Natural killer cell (primary cell): ENCODE results near the gene NFASC. TPM values are rescaled to one million over a fixed set of nuclear protein-coding genes. Genes with fewer than 3 reads are reported as not detected.

Experiments
- ATAC-seq, 3 donors: fragments of 150-1000 bp in 2 of 3; fragments of 200-7000 bp in 1 of 3; cut with Tn5 transposase; 1 replicate in 1 of 3; 2 replicates in 2 of 3; pipeline ENCODE4 v1.10.0; 2021; ENCODE audit warnings: mild to moderate bottlenecking in 2 of 3, moderate library complexity in 2 of 3
- DNase-seq, 2 donors: peaks; one replicate each; pipeline versions ENCODE4 v3.0.0 to v3.0.0-alpha.2; 2013 to 2021; ENCODE audit warnings: mixed read lengths in 1 of 2
- H3K27ac ChIP-seq: one replicate; pipeline ENCODE4 v1.5.1; 2013; ENCODE audit warnings: mild to moderate bottlenecking, low read length
- H3K27me3 ChIP-seq: one replicate; pipeline ENCODE4 v1.6.1; 2013; ENCODE audit warnings: low read length; ENCODE audit not compliant: control insufficient read depth, insufficient read depth
- H3K36me3 ChIP-seq: one replicate; pipeline ENCODE4 v1.6.1; 2013; ENCODE audit warnings: low read length; ENCODE audit not compliant: control insufficient read depth, insufficient read depth
- H3K4me1 ChIP-seq: one replicate; pipeline ENCODE4 v1.6.1; 2013; ENCODE audit warnings: low read length; ENCODE audit not compliant: control insufficient read depth, insufficient read depth
- H3K4me3 ChIP-seq: one replicate; pipeline ENCODE4 v1.5.1; 2013; ENCODE audit warnings: low read length
- H3K9me3 ChIP-seq: one replicate; pipeline ENCODE4 v1.6.1; 2013; ENCODE audit warnings: low read length; ENCODE audit not compliant: control insufficient read depth, insufficient read depth
- H3K27ac Mint-ChIP-seq, 2 donors: one replicate each; pipeline ENCODE4 v1.8.0; 2022; ENCODE audit warnings: mild to moderate bottlenecking in 2 of 2, mixed read lengths in 2 of 2, moderate library complexity in 1 of 2
- H3K27me3 Mint-ChIP-seq, 2 donors: one replicate each; pipeline ENCODE4 v1.8.0; 2022; ENCODE audit warnings: low read depth in 2 of 2, mixed read lengths in 2 of 2
- H3K36me3 Mint-ChIP-seq: one replicate; pipeline ENCODE4 v1.8.0; 2022; ENCODE audit warnings: mixed read lengths
- H3K4me1 Mint-ChIP-seq, 2 donors: one replicate each; pipeline ENCODE4 v1.8.0; 2022; ENCODE audit warnings: mixed read lengths in 2 of 2
- H3K4me3 Mint-ChIP-seq: one replicate; pipeline ENCODE4 v1.8.0; 2022; ENCODE audit warnings: mild to moderate bottlenecking, moderate library complexity, mixed read lengths
- H3K9me3 Mint-ChIP-seq, 2 donors: one replicate each; pipeline ENCODE4 v1.8.0; 2022; ENCODE audit warnings: mixed read lengths in 2 of 2
- WGBS: methylation state at CpG from one replicate; pipeline ENCODE4 v1.1.7; 2013; ENCODE audit warnings: missing lambda C conversion rate; ENCODE audit not compliant: insufficient coverage; 5-methylcytosine and 5-hydroxymethylcytosine counted together
- intact Hi-C: fragments of 100-400 bp; cut with micrococcal nuclease; formaldehyde crosslinking; loops from one replicate; pipeline ENCODE4 v1.14.2; 2022
- total RNA-seq, 4 donors: library from RNA; stranded (reverse); fragments of 120-200 nt in 1 of 4; gene quantifications; one replicate each; pipeline versions ENCODE4 v1.2.3 to v1.2.4, GENCODE V29; 2013 to 2022
- TF ChIP-seq, protein P1 (sequence below): fragments of 200-600 bp; IDR thresholded peaks from one replicate; pipeline ENCODE4 v1.8.0; 2022; ENCODE audit warnings: antibody characterized with exemption

The NFASC gene
- total RNA-seq, 3 donors from 2014 or later (not counting 1 experiment from before 2014, with no cell fraction given): 0.09 to 0.27 TPM; not detected in 1

DNA sequence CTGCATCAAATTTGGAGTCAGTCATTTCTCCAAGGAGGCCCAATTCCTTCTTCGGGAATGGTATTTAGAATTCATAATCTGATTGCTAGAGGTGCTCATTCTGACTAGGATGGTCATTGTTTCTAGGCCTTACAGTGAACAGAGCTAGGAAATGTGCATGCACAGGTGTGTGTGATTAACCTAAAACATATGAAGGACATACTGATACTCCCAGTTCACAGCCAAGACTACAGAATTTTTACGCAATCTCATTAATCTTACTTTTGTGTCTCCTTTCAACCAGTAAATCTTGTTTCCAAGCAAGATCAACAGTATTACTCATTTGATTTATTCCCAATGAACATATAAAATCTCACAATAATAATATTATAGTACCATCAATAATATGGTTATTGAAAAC is 47.1 kb downstream of the NFASC start:
- peaks cover 0 to 4% of the 10 kb centered on the region in 2 donors for H3K4me1 Mint-ChIP-seq
- no peak overlapping the region for H3K27ac Mint-ChIP-seq
- H3K4me3 ChIP-seq: no peak overlapping the region
- no peaks in the 10 kb centered on the region for H3K36me3 ChIP-seq
- H3K4me1 ChIP-seq: no peaks in the 10 kb centered on the region
- no peaks in the 10 kb centered on the region for H3K27me3 ChIP-seq
- intact Hi-C loops: no loop called here
- TF ChIP-seq, protein P1, sequence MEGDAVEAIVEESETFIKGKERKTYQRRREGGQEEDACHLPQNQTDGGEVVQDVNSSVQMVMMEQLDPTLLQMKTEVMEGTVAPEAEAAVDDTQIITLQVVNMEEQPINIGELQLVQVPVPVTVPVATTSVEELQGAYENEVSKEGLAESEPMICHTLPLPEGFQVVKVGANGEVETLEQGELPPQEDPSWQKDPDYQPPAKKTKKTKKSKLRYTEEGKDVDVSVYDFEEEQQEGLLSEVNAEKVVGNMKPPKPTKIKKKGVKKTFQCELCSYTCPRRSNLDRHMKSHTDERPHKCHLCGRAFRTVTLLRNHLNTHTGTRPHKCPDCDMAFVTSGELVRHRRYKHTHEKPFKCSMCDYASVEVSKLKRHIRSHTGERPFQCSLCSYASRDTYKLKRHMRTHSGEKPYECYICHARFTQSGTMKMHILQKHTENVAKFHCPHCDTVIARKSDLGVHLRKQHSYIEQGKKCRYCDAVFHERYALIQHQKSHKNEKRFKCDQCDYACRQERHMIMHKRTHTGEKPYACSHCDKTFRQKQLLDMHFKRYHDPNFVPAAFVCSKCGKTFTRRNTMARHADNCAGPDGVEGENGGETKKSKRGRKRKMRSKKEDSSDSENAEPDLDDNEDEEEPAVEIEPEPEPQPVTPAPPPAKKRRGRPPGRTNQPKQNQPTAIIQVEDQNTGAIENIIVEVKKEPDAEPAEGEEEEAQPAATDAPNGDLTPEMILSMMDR: no peak
- H3K9me3 ChIP-seq: no peaks in the 10 kb centered on the region
- H3K36me3 Mint-ChIP-seq: no peaks in the 10 kb centered on the region
- H3K27ac ChIP-seq: no peak overlapping the region
- no peaks in the 10 kb centered on the region for H3K9me3 Mint-ChIP-seq
- H3K4me3 Mint-ChIP-seq: no peak overlapping the region
- no peak for ATAC-seq
- DNase-seq: no peak
- WGBS: 95% methylated on average over 2 of the region's 2 CpGs
- peaks cover 9 to 19% of the 10 kb centered on the region in 2 donors for H3K27me3 Mint-ChIP-seq

DNA sequence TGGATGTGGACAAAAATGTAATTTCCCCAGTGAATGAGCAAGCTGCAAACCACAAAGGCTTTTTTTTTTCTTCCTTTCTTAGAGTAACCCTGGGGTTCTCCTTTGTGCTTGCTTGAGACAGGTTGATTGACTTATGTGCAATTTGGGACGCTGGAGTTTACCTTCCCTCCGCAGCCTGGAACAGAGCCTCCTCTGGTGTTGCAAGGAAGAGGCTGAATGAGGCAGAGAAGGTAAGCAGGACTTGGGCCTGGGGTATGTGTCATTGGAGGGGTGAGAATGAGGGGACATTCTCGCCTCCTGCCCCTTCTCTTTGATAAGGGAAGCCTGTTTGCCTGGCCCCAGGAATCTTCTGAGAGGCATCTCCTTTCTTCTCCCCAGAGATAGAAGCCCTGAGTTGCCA is 49.8 kb downstream of the NFASC start:
- H3K4me3 Mint-ChIP-seq: no peak overlapping the region
- TF ChIP-seq, protein P1: no peak
- peaks cover 0 to 4% of the 10 kb centered on the region in 2 donors for H3K4me1 Mint-ChIP-seq
- DNase-seq (no peak), ATAC-seq (no peak)
- Histone ChIP-seq H3K4me1 (no peaks in the 10 kb centered on the region), H3K9me3 (no peaks in the 10 kb centered on the region), H3K27me3 (peaks cover 2% of the 10 kb centered on the region), H3K36me3 (no peaks in the 10 kb centered on the region), H3K27ac (no peak overlapping the region), H3K4me3 (no peak overlapping the region)
- H3K36me3 Mint-ChIP-seq: no peaks in the 10 kb centered on the region
- no peaks in the 10 kb centered on the region for H3K9me3 Mint-ChIP-seq
- intact Hi-C loops: no loop called here
- H3K27me3 Mint-ChIP-seq: peaks cover 9 to 17% of the 10 kb centered on the region in 2 donors
- H3K27ac Mint-ChIP-seq: no peak overlapping the region
- WGBS: 28% methylated on average over 3 of the region's 3 CpGs

DNA sequence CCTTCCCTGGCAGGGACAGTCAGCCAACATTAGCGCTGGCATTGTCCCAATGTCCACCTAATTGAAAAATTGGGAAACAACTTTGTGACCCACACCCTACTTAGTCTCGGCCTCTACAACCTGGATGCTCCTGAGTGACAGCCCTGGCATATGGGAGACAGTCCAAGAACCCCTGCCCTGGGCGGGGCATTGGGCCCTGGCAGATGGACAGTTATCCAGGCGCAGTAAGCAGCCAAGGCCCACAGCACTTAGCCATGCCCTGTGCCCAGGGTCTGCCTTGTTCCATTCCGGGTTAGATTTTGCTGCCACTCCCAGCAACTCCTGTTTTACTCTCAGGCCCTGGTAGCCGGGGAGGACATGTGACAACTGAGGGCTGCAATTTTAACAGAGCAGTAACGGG is 50.3 kb downstream of the NFASC start:
- Histone ChIP-seq H3K9me3 (no peaks in the 10 kb centered on the region), H3K27ac (no peak overlapping the region), H3K27me3 (peaks cover 2% of the 10 kb centered on the region), H3K4me1 (no peaks in the 10 kb centered on the region), H3K4me3 (no peak overlapping the region), H3K36me3 (no peaks in the 10 kb centered on the region)
- 91% methylated on average over 7 of the region's 7 CpGs for WGBS
- intact Hi-C loops: no loop called here
- DNase-seq (no peak), ATAC-seq (no peak)
- Mint-ChIP-seq H3K4me3 (no peak overlapping the region), H3K27me3 (peaks cover 6 to 16% of the 10 kb centered on the region in 2 donors), H3K36me3 (no peaks in the 10 kb centered on the region), H3K9me3 (no peaks in the 10 kb centered on the region), H3K27ac (no peak overlapping the region), H3K4me1 (peaks cover 0 to 4% of the 10 kb centered on the region in 2 donors)
- TF ChIP-seq, protein P1: no peak

DNA sequence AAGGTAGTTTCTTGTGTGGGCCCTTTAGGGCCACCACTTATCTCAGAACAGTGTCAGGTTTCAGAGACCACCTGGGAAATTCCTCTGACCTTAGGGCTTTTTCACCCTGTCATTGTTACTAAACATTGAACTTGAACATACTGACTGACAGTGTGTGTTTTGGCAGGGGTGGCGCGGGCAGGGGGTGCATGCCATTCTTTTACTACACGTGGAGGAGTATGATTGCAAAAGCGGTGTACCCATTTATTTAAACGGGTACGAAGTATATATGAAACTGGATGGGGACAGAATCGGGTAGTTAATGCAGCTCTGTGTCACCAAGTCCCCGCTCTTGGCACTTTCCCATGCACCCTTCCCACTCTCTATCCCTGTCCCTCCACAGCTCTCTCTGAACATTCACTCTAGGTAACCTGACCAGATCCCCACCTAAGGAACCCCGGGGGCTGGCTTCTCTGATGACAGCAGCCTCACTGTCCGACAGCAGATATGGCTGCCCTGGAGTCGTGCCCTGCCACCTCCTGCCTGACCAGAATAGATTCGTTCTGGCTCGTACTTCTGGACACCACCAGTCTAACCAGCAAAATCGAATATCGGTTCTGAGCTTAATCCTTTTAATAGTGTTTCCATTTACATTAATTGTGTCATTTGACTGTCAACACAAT is 51.3 kb downstream of the NFASC start:
- no peak overlapping the region for H3K4me3 ChIP-seq
- H3K27ac Mint-ChIP-seq: no peak overlapping the region
- no peaks in the 10 kb centered on the region for H3K36me3 Mint-ChIP-seq
- no peak overlapping the region for H3K27ac ChIP-seq
- H3K27me3 ChIP-seq: peaks cover 2% of the 10 kb centered on the region
- no peak for ATAC-seq
- peaks cover 0 to 13% of the 10 kb centered on the region in 2 donors for H3K27me3 Mint-ChIP-seq
- no peaks in the 10 kb centered on the region for H3K4me1 Mint-ChIP-seq
- 92% methylated on average over 15 of the region's 15 CpGs for WGBS
- no peaks in the 10 kb centered on the region for H3K36me3 ChIP-seq
- no peaks in the 10 kb centered on the region for H3K9me3 ChIP-seq
- H3K9me3 Mint-ChIP-seq: no peaks in the 10 kb centered on the region
- intact Hi-C loops: no loop called here
- DNase-seq: no peak
- H3K4me1 ChIP-seq: no peaks in the 10 kb centered on the region
- H3K4me3 Mint-ChIP-seq: no peak overlapping the region
- TF ChIP-seq, protein P1: no peak
